Mesenchymal stem cell (in vitro differentiated cells and primary cell): ENCODE results near the gene VPS54.

Source experiments
- DNase-seq: peaks from one replicate; pipeline ENCODE4 v3.0.0-alpha.2; 2013
- H2AFZ ChIP-seq: one replicate; pipeline ENCODE4 v1.6.1; 2013; ENCODE audit warnings: low read depth, mild to moderate bottlenecking, control low read depth, inconsistent platforms, low read length, moderate library complexity
- H2AK5ac ChIP-seq: 2 replicates; pipeline ENCODE4 v1.6.1; 2013; ENCODE audit warnings: low read length, moderate library complexity, mild to moderate bottlenecking, inconsistent platforms; ENCODE audit not compliant: severe bottlenecking
- H2BK120ac ChIP-seq: one replicate; pipeline ENCODE4 v1.6.1; 2013; ENCODE audit warnings: low read depth, mild to moderate bottlenecking, inconsistent platforms, low read length, moderate library complexity
- H2BK12ac ChIP-seq, 2 experiments: one replicate each; pipeline ENCODE4 v1.6.1; 2013; ENCODE audit warnings: inconsistent platforms in 2 of 2, low read length in 2 of 2, mild to moderate bottlenecking in 2 of 2, moderate library complexity in 2 of 2, control low read depth in 1 of 2
- H2BK15ac ChIP-seq: one replicate; pipeline ENCODE4 v1.6.1; 2013; ENCODE audit warnings: mild to moderate bottlenecking, low read depth, inconsistent platforms; ENCODE audit not compliant: poor library complexity, severe bottlenecking
- H2BK5ac ChIP-seq: 2 replicates; pipeline ENCODE4 v1.6.1; 2013; ENCODE audit warnings: low read depth, mild to moderate bottlenecking, low read length, control low read depth, inconsistent platforms; ENCODE audit not compliant: poor library complexity, severe bottlenecking
- H3K14ac ChIP-seq, 2 experiments: one replicate each; pipeline ENCODE4 v1.6.1; 2013; ENCODE audit warnings: inconsistent platforms in 2 of 2, low read length in 2 of 2, control low read depth in 1 of 2, mild to moderate bottlenecking in 1 of 2, moderate library complexity in 1 of 2
- H3K18ac ChIP-seq, 2 experiments: one replicate each; pipeline ENCODE4 v1.6.1; 2013; ENCODE audit warnings: inconsistent platforms in 2 of 2, low read length in 2 of 2, control low read depth in 1 of 2, low read depth in 1 of 2, mild to moderate bottlenecking in 1 of 2
- H3K23ac ChIP-seq, 2 experiments: one replicate each; pipeline ENCODE4 v1.6.1; 2013; ENCODE audit warnings: inconsistent platforms in 2 of 2, low read length in 2 of 2, mild to moderate bottlenecking in 2 of 2, moderate library complexity in 2 of 2, control low read depth in 1 of 2
- H3K27ac ChIP-seq: 2 replicates; pipeline ENCODE4 v1.5.1; 2013; ENCODE audit warnings: mild to moderate bottlenecking, moderate library complexity, low read length, control low read depth, inconsistent platforms; ENCODE audit not compliant: poor library complexity, severe bottlenecking
- H3K27me3 ChIP-seq, 2 experiments: 2 replicates each; pipeline versions ENCODE4 v1.6.1 to v1.7.0; 2013; ENCODE audit warnings: low read length in 2 of 2, mild to moderate bottlenecking in 2 of 2, moderate library complexity in 2 of 2, control low read depth in 1 of 2, inconsistent platforms in 1 of 2; ENCODE audit not compliant: control insufficient read depth in 1 of 2, insufficient read depth in 1 of 2
- H3K36me3 ChIP-seq, 2 experiments: 2 replicates each; pipeline versions ENCODE4 v1.6.1 to v1.7.0; 2013; ENCODE audit warnings: low read length in 2 of 2, control low read depth in 1 of 2, inconsistent platforms in 1 of 2, low read depth in 1 of 2, mild to moderate bottlenecking in 1 of 2; ENCODE audit not compliant: insufficient read depth in 2 of 2, control insufficient read depth in 1 of 2
- H3K4ac ChIP-seq, 2 experiments: one replicate each; pipeline ENCODE4 v1.6.1; 2013; ENCODE audit warnings: inconsistent platforms in 2 of 2, low read length in 2 of 2, mild to moderate bottlenecking in 2 of 2, moderate library complexity in 2 of 2, control low read depth in 1 of 2, low read depth in 1 of 2
- H3K4me1 ChIP-seq: 2 replicates; pipeline ENCODE4 v1.6.1; 2013; ENCODE audit warnings: low read depth, low read length, control low read depth; ENCODE audit not compliant: control insufficient read depth, insufficient read depth
- H3K4me2 ChIP-seq: 2 replicates; pipeline ENCODE4 v1.6.1; 2013; ENCODE audit warnings: low read length, mild to moderate bottlenecking, inconsistent platforms; ENCODE audit not compliant: poor library complexity, severe bottlenecking
- H3K4me3 ChIP-seq, 2 experiments: 2 replicates each; pipeline versions ENCODE4 v1.5.1 to v1.7.0; 2013; ENCODE audit warnings: low read length in 2 of 2, mild to moderate bottlenecking in 2 of 2, control low read depth in 1 of 2, low read depth in 1 of 2; ENCODE audit not compliant: insufficient read depth in 1 of 2
- H3K79me1 ChIP-seq: replicated peaks from 2 replicates; pipeline ENCODE4 v1.6.1; 2013; ENCODE audit warnings: mild to moderate bottlenecking, control low read depth, low read length, inconsistent platforms; ENCODE audit not compliant: poor library complexity, severe bottlenecking
- H3K9ac ChIP-seq: 2 replicates; pipeline ENCODE4 v1.7.0; 2013; ENCODE audit warnings: mild to moderate bottlenecking, low read length, moderate library complexity
- H3K9me3 ChIP-seq: 2 replicates; pipeline ENCODE4 v1.7.0; 2013; ENCODE audit warnings: mild to moderate bottlenecking, low read length; ENCODE audit not compliant: control insufficient read depth
- H4K8ac ChIP-seq: one replicate; pipeline ENCODE4 v1.6.1; 2013; ENCODE audit warnings: inconsistent platforms, mild to moderate bottlenecking, low read length, moderate library complexity
- H4K91ac ChIP-seq: one replicate; pipeline ENCODE4 v1.6.1; 2013; ENCODE audit warnings: mild to moderate bottlenecking, low read length, inconsistent platforms
- WGBS: methylation state at CpG from one replicate; pipeline ENCODE4 v1.1.7; 2013; ENCODE audit warnings: mixed read lengths; 5-methylcytosine and 5-hydroxymethylcytosine counted together

VPS54 gene

GRCh38 chr2:63872571-63873328 is 146.5 kb downstream of the VPS54 start:
- Histone ChIP-seq H3K4ac (no peak overlapping the region), H3K9ac (no peak overlapping the region), H3K27me3 (no peaks in the 10 kb centered on the region), H2BK5ac (no peak overlapping the region), H2BK15ac (no peak overlapping the region), H3K18ac (no peak overlapping the region), H3K27ac (no peak overlapping the region), H3K4me3 (no peak overlapping the region), H3K36me3 (peaks cover 3 to 48% of the 10 kb centered on the region in 2 experiments), H4K8ac (no peak overlapping the region), H3K4me2 (no peak overlapping the region), H4K91ac (no peak overlapping the region), H3K14ac (no peak overlapping the region), H3K79me1 (peaks cover 28% of the 10 kb centered on the region), H3K23ac (no peak overlapping the region), H2AK5ac (no peak overlapping the region), H3K9me3 (peaks cover 10% of the 10 kb centered on the region), H2BK120ac (no peak overlapping the region), H3K4me1 (no peaks in the 10 kb centered on the region), H2AFZ (no peak overlapping the region), H2BK12ac (no peak overlapping the region)
- 96% methylated on average over 3 of the region's 6 CpGs for WGBS
- no peak for DNase-seq

- H3K4me3 ChIP-seq: no peak overlapping the region
- peaks cover 10% of the 10 kb centered on the region for H3K9me3 ChIP-seq
- no peak overlapping the region for H3K23ac ChIP-seq
- no peak overlapping the region for H2BK120ac ChIP-seq
- no peak overlapping the region for H2BK15ac ChIP-seq
- H4K8ac ChIP-seq: no peak overlapping the region
- H3K9ac ChIP-seq: no peak overlapping the region
- H3K27me3 ChIP-seq: no peaks in the 10 kb centered on the region
- no peak overlapping the region for H2BK12ac ChIP-seq
- DNase-seq: no peak
- H3K36me3 ChIP-seq: peaks cover 3 to 47% of the 10 kb centered on the region in 2 experiments
- no peak overlapping the region for H3K27ac ChIP-seq
- H2AFZ ChIP-seq: no peak overlapping the region
- no peak overlapping the region for H3K4me2 ChIP-seq
- no peak overlapping the region for H4K91ac ChIP-seq
- H3K4me1 ChIP-seq: no peaks in the 10 kb centered on the region
- no peak overlapping the region for H3K4ac ChIP-seq
- H3K14ac ChIP-seq: no peak overlapping the region
- peaks cover 28% of the 10 kb centered on the region for H3K79me1 ChIP-seq
- H2AK5ac ChIP-seq: no peak overlapping the region
- no peak overlapping the region for H2BK5ac ChIP-seq
- H3K18ac ChIP-seq: no peak overlapping the region
- 84% methylated on average over 3 of the region's 4 CpGs for WGBS
Measured at GRCh38 chr2:63871864-63872263, 147.4 kb downstream of the VPS54 start.

DNA sequence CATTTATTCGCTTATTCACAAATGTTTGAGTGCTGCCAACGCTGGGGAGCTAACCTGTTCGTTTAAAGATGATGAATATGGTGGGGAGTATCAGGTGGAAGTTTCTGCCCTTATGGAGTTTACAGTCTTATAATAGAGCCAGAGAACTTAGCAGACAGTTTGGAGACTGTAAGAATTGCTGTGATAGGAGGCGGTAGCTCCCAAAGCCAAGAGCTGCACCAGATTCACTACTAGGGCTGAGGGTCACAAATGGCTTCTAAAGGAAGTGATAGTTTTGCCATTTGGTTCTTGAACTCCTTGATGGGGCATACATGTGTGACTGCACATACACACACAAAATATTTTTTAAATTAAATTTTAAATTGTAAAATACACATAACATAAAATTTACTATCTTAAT is 148.5 kb downstream of the VPS54 start:
- no peak overlapping the region for H3K4me3 ChIP-seq
- no peak overlapping the region for H3K4me2 ChIP-seq
- H4K8ac ChIP-seq: no peak overlapping the region
- peaks cover 27% of the 10 kb centered on the region for H3K79me1 ChIP-seq
- H3K9me3 ChIP-seq: peaks cover 10% of the 10 kb centered on the region
- H3K4me1 ChIP-seq: no peaks in the 10 kb centered on the region
- DNase-seq: no peak
- H3K14ac ChIP-seq: no peak overlapping the region
- H3K4ac ChIP-seq: no peak overlapping the region
- H2AFZ ChIP-seq: no peak overlapping the region
- no peak overlapping the region for H3K9ac ChIP-seq
- no peak overlapping the region for H3K23ac ChIP-seq
- H2BK15ac ChIP-seq: no peak overlapping the region
- H2BK12ac ChIP-seq: no peak overlapping the region
- H3K27me3 ChIP-seq: no peaks in the 10 kb centered on the region
- H2BK120ac ChIP-seq: no peak overlapping the region
- H2AK5ac ChIP-seq: no peak overlapping the region
- peaks cover 3 to 58% of the 10 kb centered on the region in 2 experiments for H3K36me3 ChIP-seq
- H4K91ac ChIP-seq: no peak overlapping the region
- no peak overlapping the region for H3K18ac ChIP-seq
- H3K27ac ChIP-seq: no peak overlapping the region
- 94% methylated on average over 4 of the region's 4 CpGs for WGBS
- H2BK5ac ChIP-seq: no peak overlapping the region

- Histone ChIP-seq H4K8ac (no peak overlapping the region), H3K18ac (peak overlapping the region in 1 of 2 experiments; percentile 33), H3K23ac (no peak overlapping the region), H2AFZ (no peak overlapping the region), H3K27me3 (no peaks in the 10 kb centered on the region), H3K9me3 (no peaks in the 10 kb centered on the region), H3K9ac (no peak overlapping the region), H3K79me1 (peaks cover 17% of the 10 kb centered on the region), H2BK5ac (no peak overlapping the region), H2BK15ac (no peak overlapping the region), H2BK120ac (no peak overlapping the region), H2BK12ac (no peak overlapping the region), H3K4ac (peak overlapping the region in 1 of 2 experiments; percentile 64), H3K4me3 (no peak overlapping the region), H3K36me3 (peaks cover 0 to 69% of the 10 kb centered on the region in 2 experiments), H4K91ac (no peak overlapping the region), H3K14ac (no peak overlapping the region), H3K4me2 (no peak overlapping the region), H3K27ac (no peak overlapping the region), H3K4me1 (peaks cover 1% of the 10 kb centered on the region), H2AK5ac (no peak overlapping the region)
- DNase-seq: peak; percentile 45
- 89% methylated on average over 2 of the region's 2 CpGs for WGBS
Measured at GRCh38 chr2:63866009-63866709, 153.1 kb downstream of the VPS54 start.
